Stomach (tissue), 9 donors: ENCODE measurements around the gene MED23. TPM values are rescaled to one million over a fixed set of nuclear protein-coding genes. Genes with fewer than 3 reads are reported as not detected.

ENCODE experiments used
- DNase-seq, 2 donors: peaks; one replicate each; pipeline versions ENCODE4 v3.0.0 to v3.0.0-alpha.2; 2013 to 2019
- H3K27ac ChIP-seq, 5 donors: fragments of 200-600 bp in 4 of 5; sonication (generic) in 4 of 5; one replicate each; pipeline ENCODE4 v1.5.1; 2013 to 2019; ENCODE audit warnings: mild to moderate bottlenecking in 1 of 5, moderate library complexity in 1 of 5
- H3K27me3 ChIP-seq, 3 donors: fragments of 200-600 bp; sonication (generic); one replicate each; pipeline ENCODE4 v1.5.1; 2017 to 2019; ENCODE audit warnings: mixed run types in 1 of 3
- H3K36me3 ChIP-seq, 4 donors: fragments of 200-600 bp; sonication (generic); 1 replicate in 3 of 4; 2 replicates in 1 of 4; pipeline ENCODE4 v1.5.1; 2016 to 2019
- H3K4me1 ChIP-seq, 4 donors: fragments of 200-600 bp; sonication (generic); one replicate each; pipeline ENCODE4 v1.5.1; 2016 to 2019
- H3K4me3 ChIP-seq, 4 donors: fragments of 200-600 bp; sonication (generic) in 3 of 4; one replicate each; pipeline ENCODE4 v1.5.1; 2016 to 2019; ENCODE audit warnings: mild to moderate bottlenecking in 1 of 4
- H3K9me3 ChIP-seq, 4 donors: fragments of 200-600 bp; sonication (generic); one replicate each; pipeline ENCODE4 v1.5.1; 2016 to 2019
- CTCF ChIP-seq, 7 experiments: fragments of 450-650 bp in 4 of 7; fragments of 200-600 bp in 3 of 7; sonication (generic) in 3 of 7; IDR thresholded peaks; one replicate each; pipeline ENCODE4 v1.5.1; 2016 to 2019; ENCODE audit warnings: antibody characterized with exemption in 7 of 7, control low read depth in 2 of 7, mild to moderate bottlenecking in 1 of 7
- EP300 ChIP-seq: sonication (generic); formaldehyde crosslinking; IDR thresholded peaks from one replicate; pipeline ENCODE4 v1.6.1; 2017; ENCODE audit warnings: antibody characterized with exemption
- POLR2A ChIP-seq, 4 donors: fragments of 450-650 bp; IDR thresholded peaks; one replicate each; pipeline ENCODE4 v1.6.1; 2016; ENCODE audit warnings: antibody characterized with exemption in 4 of 4, control low read depth in 2 of 4, mild to moderate bottlenecking in 1 of 4, moderate library complexity in 1 of 4
- POLR2AphosphoS5 ChIP-seq, 3 donors: sonication (generic); formaldehyde crosslinking; IDR thresholded peaks; one replicate each; pipeline ENCODE4 v1.6.1; 2016; ENCODE audit warnings: antibody characterized with exemption in 3 of 3
- WGBS, 5 donors: extraction: QIAGEN DNeasy Blood & Tissue Kit in 3 of 5; methylation state at CpG; one replicate each; pipeline versions ENCODE4 v1.1.5 to v1.1.7; 2013 to 2018; 5-methylcytosine and 5-hydroxymethylcytosine counted together
- intact Hi-C: fragments of 100-400 bp; cut with DNase I; formaldehyde crosslinking; loops from one replicate; pipeline ENCODE4 v1.15.1; 2023; ENCODE audit warnings: low total_unique reads
- polyA plus RNA-seq, 3 donors: library from polyadenylated mRNA; stranded (reverse); fragments of 200-250 nt; gene quantifications; one replicate each; pipeline ENCODE4 v1.2.3, GENCODE V29; 2013
- total RNA-seq, 5 donors: library from RNA; depleted of rRNA; stranded (reverse); fragments of >200 nt; gene quantifications; one replicate each; pipeline versions ENCODE4 v1.1.0 to v1.2.3, GENCODE V29; 2014 to 2016
- donor health status: healthy with polysubstance abuse.
- donor health status: Bipolar disorder and iron deficiency.
- donor health status: healthy.

The MED23 gene
- total and polyA plus RNA-seq, 8 donors, result 4.0 to 107 (median 13.7) TPM

GRCh38 chr6:131628726-131629125 is 684 bp upstream of the MED23 start:
- no peaks in the 10 kb centered on the region for H3K9me3 ChIP-seq
- H3K27ac ChIP-seq, result peak overlapping the region in 3 of 5 donors; percentile 83 to 87 (median 85)
- no peak for TF ChIP-seq EP300
- TF ChIP-seq POLR2AphosphoS5 (IDR thresholded peaks at IDR 0.05), result no peak
- no peak for TF ChIP-seq POLR2A (IDR thresholded peaks at IDR 0.05)
- no peak for TF ChIP-seq CTCF (IDR thresholded peaks at IDR 0.05)
- H3K27me3 ChIP-seq, result no peaks in the 10 kb centered on the region
- H3K4me1 ChIP-seq, result peaks cover 10 to 39% (median 26%) of the 10 kb centered on the region in 4 donors
- no peak for DNase-seq
- H3K4me3 ChIP-seq, result peak overlapping the region; percentile 67 to 85 (median 75)
- peaks cover 9 to 24% (median 22%) of the 10 kb centered on the region in 4 donors for H3K36me3 ChIP-seq
- intact Hi-C loops, result no loop called here
- WGBS, 5 donors, result 32 to 52% (median 47%) methylated on average over 1 of the region's 1 CpG

- WGBS, 5 donors, result 91 to 98% (median 94%) methylated on average over 4 of the region's 4 CpGs
- TF ChIP-seq EP300, result no peak
- no peak for TF ChIP-seq CTCF (IDR thresholded peaks at IDR 0.05)
- TF ChIP-seq POLR2AphosphoS5 (IDR thresholded peaks at IDR 0.05), result no peak
- TF ChIP-seq POLR2A (IDR thresholded peaks at IDR 0.05), result no peak
- no peaks in the 10 kb centered on the region for H3K27me3 ChIP-seq
- no peak overlapping the region for H3K27ac ChIP-seq
- intact Hi-C loops, result no loop called here
- H3K4me1 ChIP-seq, result no peaks in the 10 kb centered on the region
- no peak overlapping the region for H3K4me3 ChIP-seq
- DNase-seq, result no peak
- H3K36me3 ChIP-seq, result peaks cover 49 to 100% (median 97%) of the 10 kb centered on the region in 4 donors
- no peaks in the 10 kb centered on the region for H3K9me3 ChIP-seq
These were observed 12.8 kb downstream of the MED23 start for GRCh38 chr6:131615275-131615674.

GRCh38 chr6:131613296-131613925 is 14.6 kb downstream of the MED23 start:
- intact Hi-C loops, result no loop called here
- DNase-seq, result no peak
- H3K9me3 ChIP-seq, result no peaks in the 10 kb centered on the region
- TF ChIP-seq EP300 (no peak), POLR2A (IDR thresholded peaks at IDR 0.05) (no peak), CTCF (IDR thresholded peaks at IDR 0.05) (no peak), POLR2AphosphoS5 (IDR thresholded peaks at IDR 0.05) (no peak)
- no peaks in the 10 kb centered on the region for H3K4me1 ChIP-seq
- H3K27me3 ChIP-seq, result no peaks in the 10 kb centered on the region
- H3K27ac ChIP-seq, result no peak overlapping the region
- peaks cover 49 to 100% (median 97%) of the 10 kb centered on the region in 4 donors for H3K36me3 ChIP-seq
- 81 to 89% (median 84%) methylated on average over 5 of the region's 5 CpGs for WGBS, 5 donors
- no peak overlapping the region for H3K4me3 ChIP-seq

GRCh38 chr6:131602781-131603312 is 25.2 kb downstream of the MED23 start:
- Histone ChIP-seq H3K27me3 (no peaks in the 10 kb centered on the region), H3K9me3 (no peaks in the 10 kb centered on the region), H3K36me3 (peaks cover 63 to 100% (median 99%) of the 10 kb centered on the region in 4 donors), H3K27ac (no peak overlapping the region), H3K4me1 (no peaks in the 10 kb centered on the region), H3K4me3 (no peak overlapping the region)
- WGBS, 5 donors, result 67 to 92% (median 79%) methylated on average over 1 of the region's 1 CpG
- DNase-seq, result no peak
- intact Hi-C loops, result no loop called here
- TF ChIP-seq CTCF (IDR thresholded peaks at IDR 0.05), result no peak
- no peak for TF ChIP-seq POLR2A (IDR thresholded peaks at IDR 0.05)
- TF ChIP-seq EP300, result no peak
- TF ChIP-seq POLR2AphosphoS5 (IDR thresholded peaks at IDR 0.05), result no peak
